Mesendoderm (in vitro differentiated cells): ENCODE results near the gene C10orf105.
A peak's percentile ranks its signal among the peaks of the same experiment; 100 is the strongest.

Source experiments
- DNase-seq: peaks from one replicate; pipeline ENCODE4 v3.0.0; 2013
- H2AK5ac ChIP-seq: 2 replicates; pipeline ENCODE4 v1.6.1; 2013; ENCODE audit warnings: low read length, inconsistent platforms
- H2BK120ac ChIP-seq: 2 replicates; pipeline ENCODE4 v1.6.1; 2013; ENCODE audit warnings: low read depth, mild to moderate bottlenecking, low read length, moderate library complexity, mixed read lengths
- H2BK15ac ChIP-seq: replicated peaks from 2 replicates; pipeline ENCODE4 v1.6.1; 2013; ENCODE audit warnings: low read depth, mild to moderate bottlenecking, moderate library complexity
- H2BK5ac ChIP-seq: 2 replicates; pipeline ENCODE4 v1.6.1; 2013; ENCODE audit warnings: low read length, inconsistent platforms
- H3K18ac ChIP-seq: 2 replicates; pipeline ENCODE4 v1.6.1; 2013; ENCODE audit warnings: mild to moderate bottlenecking, low read length, mixed read lengths
- H3K23ac ChIP-seq: one replicate; pipeline ENCODE4 v1.6.1; 2013; ENCODE audit warnings: low read length
- H3K27ac ChIP-seq: 2 replicates; pipeline ENCODE4 v1.5.1; 2013; ENCODE audit warnings: low read depth, mild to moderate bottlenecking, inconsistent platforms, low read length, moderate library complexity
- H3K27me3 ChIP-seq: 2 replicates; pipeline ENCODE4 v1.6.1; 2013; ENCODE audit warnings: low read length, control low read depth, mild to moderate bottlenecking, inconsistent platforms; ENCODE audit not compliant: insufficient read depth, poor library complexity
- H3K36me3 ChIP-seq: 2 replicates; pipeline ENCODE4 v1.6.1; 2013; ENCODE audit warnings: low read length, inconsistent platforms; ENCODE audit not compliant: control insufficient read depth, insufficient read depth
- H3K4ac ChIP-seq: one replicate; pipeline ENCODE4 v1.6.1; 2013; ENCODE audit warnings: low read depth, mild to moderate bottlenecking, low read length, moderate library complexity
- H3K4me1 ChIP-seq: 2 replicates; pipeline ENCODE4 v1.6.1; 2013; ENCODE audit warnings: low read depth, low read length, inconsistent platforms; ENCODE audit not compliant: control insufficient read depth
- H3K4me2 ChIP-seq: 2 replicates; pipeline ENCODE4 v1.6.1; 2013; ENCODE audit warnings: low read length
- H3K4me3 ChIP-seq: 2 replicates; pipeline ENCODE4 v1.5.1; 2013; ENCODE audit warnings: mild to moderate bottlenecking, low read length
- H3K56ac ChIP-seq: one replicate; pipeline ENCODE4 v1.6.1; 2013; ENCODE audit warnings: low read length
- H3K79me1 ChIP-seq: 2 replicates; pipeline ENCODE4 v1.6.1; 2013; ENCODE audit warnings: low read length, inconsistent platforms
- H3K79me2 ChIP-seq: 2 replicates; pipeline ENCODE4 v1.6.1; 2013; ENCODE audit warnings: mild to moderate bottlenecking, low read length; ENCODE audit not compliant: control insufficient read depth, insufficient read depth
- H3K9ac ChIP-seq: 2 replicates; pipeline ENCODE4 v1.6.1; 2013; ENCODE audit warnings: low read length, inconsistent platforms
- H4K5ac ChIP-seq: one replicate; pipeline ENCODE4 v1.6.1; 2013; ENCODE audit warnings: low read length
- H4K8ac ChIP-seq: one replicate; pipeline ENCODE4 v1.6.1; 2013; ENCODE audit warnings: low read depth, mild to moderate bottlenecking, control low read depth, low read length, moderate library complexity
- whole genome bisulfite sequencing: extraction: QIAGEN DNeasy Blood & Tissue Kit; methylation state at CpG from one replicate; pipeline ENCODE4 v1.1.7; 2013; ENCODE audit warnings: low lambda C conversion rate, missing lambda C conversion rate; ENCODE audit not compliant: insufficient coverage; ENCODE audit errors: extremely low coverage; 5-methylcytosine and 5-hydroxymethylcytosine counted together

C10orf105 gene

GRCh38 chr10:71700731-71701368 lies 18.7 kb downstream of the C10orf105 start:
- no peak overlapping the region for H2BK120ac ChIP-seq
- no peak overlapping the region for H2BK15ac ChIP-seq
- DNase-seq = no peak
- no peak overlapping the region for H4K5ac ChIP-seq
- no peaks in the 10 kb centered on the region for H3K36me3 ChIP-seq
- no CpG with 5 or more reads among the region's 11 CpGs for WGBS
- H3K4me2 ChIP-seq = no peak overlapping the region
- H2AK5ac ChIP-seq = no peak overlapping the region
- no peak overlapping the region for H3K9ac ChIP-seq
- no peak overlapping the region for H3K18ac ChIP-seq
- H3K4ac ChIP-seq = no peak overlapping the region
- H3K23ac ChIP-seq = no peak overlapping the region
- no peak overlapping the region for H3K27ac ChIP-seq
- no peak overlapping the region for H4K8ac ChIP-seq
- H2BK5ac ChIP-seq = no peak overlapping the region
- H3K4me3 ChIP-seq = no peak overlapping the region
- H3K4me1 ChIP-seq = no peaks in the 10 kb centered on the region
- no peaks in the 10 kb centered on the region for H3K79me2 ChIP-seq
- no peaks in the 10 kb centered on the region for H3K27me3 ChIP-seq
- no peaks in the 10 kb centered on the region for H3K79me1 ChIP-seq
- H3K56ac ChIP-seq = no peak overlapping the region

- Histone ChIP-seq H3K23ac (no peak overlapping the region), H2BK120ac (no peak overlapping the region), H3K27me3 (no peaks in the 10 kb centered on the region), H2BK15ac (no peak overlapping the region), H3K4me2 (no peak overlapping the region), H3K56ac (no peak overlapping the region), H3K4ac (no peak overlapping the region), H3K18ac (no peak overlapping the region), H2BK5ac (no peak overlapping the region), H3K79me1 (no peaks in the 10 kb centered on the region), H4K5ac (no peak overlapping the region), H3K9ac (no peak overlapping the region), H2AK5ac (no peak overlapping the region), H4K8ac (no peak overlapping the region), H3K27ac (no peak overlapping the region), H3K36me3 (no peaks in the 10 kb centered on the region), H3K4me1 (no peaks in the 10 kb centered on the region), H3K79me2 (no peaks in the 10 kb centered on the region), H3K4me3 (no peak overlapping the region)
- WGBS = no CpG with 5 or more reads among the region's 5 CpGs
- no peak for DNase-seq
These were observed 20.8 kb downstream of the C10orf105 start for GRCh38 chr10:71698737-71699136.

GRCh38 chr10:71697938-71698709 lies 21.5 kb downstream of the C10orf105 start:
- Histone ChIP-seq H2BK15ac (no peak overlapping the region), H3K9ac (no peak overlapping the region), H3K56ac (no peak overlapping the region), H2AK5ac (no peak overlapping the region), H3K4me2 (no peak overlapping the region), H3K79me2 (no peaks in the 10 kb centered on the region), H2BK120ac (no peak overlapping the region), H3K27ac (no peak overlapping the region), H3K18ac (no peak overlapping the region), H3K4ac (no peak overlapping the region), H3K27me3 (no peaks in the 10 kb centered on the region), H4K8ac (no peak overlapping the region), H3K4me1 (no peaks in the 10 kb centered on the region), H3K4me3 (no peak overlapping the region), H3K23ac (no peak overlapping the region), H4K5ac (no peak overlapping the region), H3K36me3 (no peaks in the 10 kb centered on the region), H2BK5ac (no peak overlapping the region), H3K79me1 (no peaks in the 10 kb centered on the region)
- DNase-seq = no peak
- WGBS = no CpG with 5 or more reads among the region's 7 CpGs

GRCh38 chr10:71696628-71697326 lies 22.8 kb downstream of the C10orf105 start:
- H3K23ac ChIP-seq = no peak overlapping the region
- H3K27ac ChIP-seq = no peak overlapping the region
- H3K4me1 ChIP-seq = no peaks in the 10 kb centered on the region
- H4K5ac ChIP-seq = no peak overlapping the region
- DNase-seq = peak; percentile 76
- H3K56ac ChIP-seq = no peak overlapping the region
- H2BK5ac ChIP-seq = no peak overlapping the region
- H3K18ac ChIP-seq = no peak overlapping the region
- H3K9ac ChIP-seq = no peak overlapping the region
- no peaks in the 10 kb centered on the region for H3K27me3 ChIP-seq
- WGBS = no CpG with 5 or more reads among the region's 10 CpGs
- H3K79me2 ChIP-seq = no peaks in the 10 kb centered on the region
- no peak overlapping the region for H2AK5ac ChIP-seq
- no peak overlapping the region for H3K4me2 ChIP-seq
- no peak overlapping the region for H3K4me3 ChIP-seq
- no peak overlapping the region for H3K4ac ChIP-seq
- H3K79me1 ChIP-seq = no peaks in the 10 kb centered on the region
- no peaks in the 10 kb centered on the region for H3K36me3 ChIP-seq
- H2BK15ac ChIP-seq = no peak overlapping the region
- no peak overlapping the region for H2BK120ac ChIP-seq
- no peak overlapping the region for H4K8ac ChIP-seq

DNA sequence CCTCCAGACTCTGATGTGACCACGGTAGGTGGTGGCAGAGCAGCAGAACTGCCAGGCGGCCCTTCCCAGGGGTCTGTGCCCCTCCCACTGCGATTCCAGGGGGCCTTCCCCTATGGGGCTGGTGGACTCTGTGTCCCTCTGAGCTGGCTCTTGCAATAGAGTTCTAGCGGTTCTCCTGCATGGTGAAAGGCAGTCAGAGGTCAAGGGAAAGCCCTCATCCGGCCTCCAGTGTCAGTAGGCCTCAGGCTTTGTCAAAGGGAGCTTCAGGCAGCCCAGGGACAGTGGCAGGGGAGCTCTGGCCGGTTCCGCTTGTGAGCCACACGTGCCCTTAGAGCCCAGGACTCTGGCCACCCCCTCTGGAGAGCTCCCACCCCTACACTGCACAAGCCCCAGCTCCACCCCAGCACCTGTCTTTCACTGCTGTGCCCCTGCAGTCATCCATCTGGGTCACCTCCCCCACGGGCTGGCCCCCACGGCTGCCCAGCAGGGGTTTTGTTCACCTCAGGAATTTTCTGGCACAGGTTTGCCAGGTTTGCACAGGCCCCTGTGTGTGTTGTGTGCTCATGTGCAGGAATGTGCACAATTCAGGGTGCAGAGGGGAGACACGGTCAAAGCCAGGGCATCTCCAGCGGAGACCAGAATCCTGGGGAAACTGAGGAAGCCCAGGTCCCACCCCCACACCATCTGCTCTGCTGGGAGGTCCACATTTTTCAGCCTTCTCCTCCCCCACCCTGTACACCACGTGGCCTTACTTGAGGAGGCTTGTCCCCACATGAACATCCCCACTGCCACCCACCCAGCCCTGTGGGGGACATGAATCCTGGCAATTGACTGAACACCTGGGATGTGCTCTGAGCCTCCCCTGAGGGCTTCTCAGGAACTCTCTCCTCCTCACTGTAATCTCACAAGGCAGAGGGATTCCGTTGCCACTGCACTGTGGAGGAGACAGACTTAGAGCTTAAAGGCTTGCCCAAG lies 23.8 kb downstream of the C10orf105 start:
- Histone ChIP-seq H4K8ac (no peak overlapping the region), H3K56ac (no peak overlapping the region), H3K27me3 (no peaks in the 10 kb centered on the region), H2BK15ac (no peak overlapping the region), H3K4me3 (no peak overlapping the region), H2AK5ac (no peak overlapping the region), H3K36me3 (no peaks in the 10 kb centered on the region), H3K79me1 (no peaks in the 10 kb centered on the region), H2BK5ac (no peak overlapping the region), H4K5ac (no peak overlapping the region), H3K4ac (no peak overlapping the region), H3K79me2 (no peaks in the 10 kb centered on the region), H3K4me1 (no peaks in the 10 kb centered on the region), H3K9ac (no peak overlapping the region), H3K4me2 (no peak overlapping the region), H3K23ac (no peak overlapping the region), H3K27ac (no peak overlapping the region), H3K18ac (no peak overlapping the region), H2BK120ac (no peak overlapping the region)
- no peak for DNase-seq
- no CpG with 5 or more reads among the region's 14 CpGs for WGBS
